Liver (tissue), 3 donors: Measurements from ENCODE around the gene SIK3.

Source experiments
- GABPA ChIP-seq, 2 donors: IDR thresholded peaks in 1 of 2; conservative IDR thresholded peaks in 1 of 2; 2 replicates each; pipeline ENCODE4 v1.6.1; 2016; ENCODE audit warnings: antibody characterized with exemption in 2 of 2, mild to moderate bottlenecking in 1 of 2, moderate library complexity in 1 of 2
- HNF4A ChIP-seq, 2 donors: conservative IDR thresholded peaks; 2 replicates each; pipeline ENCODE4 v1.6.1; 2016; ENCODE audit warnings: antibody characterized with exemption in 2 of 2, mild to moderate bottlenecking in 2 of 2
- HNF4G ChIP-seq: IDR thresholded peaks from 2 replicates; pipeline ENCODE4 v1.6.1; 2016; ENCODE audit warnings: antibody characterized with exemption
- RAD21 ChIP-seq, 2 donors: IDR thresholded peaks; 2 replicates each; pipeline ENCODE4 v1.6.1; 2016; ENCODE audit warnings: antibody characterized with exemption in 2 of 2, mild to moderate bottlenecking in 2 of 2
- REST ChIP-seq: IDR thresholded peaks from 2 replicates; pipeline ENCODE4 v1.6.1; 2016; ENCODE audit warnings: antibody characterized with exemption, mild to moderate bottlenecking
- TAF1 ChIP-seq: conservative IDR thresholded peaks from 2 replicates; pipeline ENCODE4 v1.6.1; 2016; ENCODE audit warnings: antibody characterized with exemption, mild to moderate bottlenecking
- YY1 ChIP-seq: IDR thresholded peaks from 2 replicates; pipeline ENCODE4 v1.6.1; 2016; ENCODE audit warnings: antibody characterized with exemption, mild to moderate bottlenecking
- TF ChIP-seq, protein P1 (sequence below): fragments of 150-350 bp; IDR thresholded peaks from 2 replicates; pipeline ENCODE4 v1.5.1; 2017; ENCODE audit warnings: improper control_type of control experiment, low read depth, low read length; ENCODE audit not compliant: missing input control
- donor health status: healthy.
- donor health status: healthy.

- TF ChIP-seq, protein P1, sequence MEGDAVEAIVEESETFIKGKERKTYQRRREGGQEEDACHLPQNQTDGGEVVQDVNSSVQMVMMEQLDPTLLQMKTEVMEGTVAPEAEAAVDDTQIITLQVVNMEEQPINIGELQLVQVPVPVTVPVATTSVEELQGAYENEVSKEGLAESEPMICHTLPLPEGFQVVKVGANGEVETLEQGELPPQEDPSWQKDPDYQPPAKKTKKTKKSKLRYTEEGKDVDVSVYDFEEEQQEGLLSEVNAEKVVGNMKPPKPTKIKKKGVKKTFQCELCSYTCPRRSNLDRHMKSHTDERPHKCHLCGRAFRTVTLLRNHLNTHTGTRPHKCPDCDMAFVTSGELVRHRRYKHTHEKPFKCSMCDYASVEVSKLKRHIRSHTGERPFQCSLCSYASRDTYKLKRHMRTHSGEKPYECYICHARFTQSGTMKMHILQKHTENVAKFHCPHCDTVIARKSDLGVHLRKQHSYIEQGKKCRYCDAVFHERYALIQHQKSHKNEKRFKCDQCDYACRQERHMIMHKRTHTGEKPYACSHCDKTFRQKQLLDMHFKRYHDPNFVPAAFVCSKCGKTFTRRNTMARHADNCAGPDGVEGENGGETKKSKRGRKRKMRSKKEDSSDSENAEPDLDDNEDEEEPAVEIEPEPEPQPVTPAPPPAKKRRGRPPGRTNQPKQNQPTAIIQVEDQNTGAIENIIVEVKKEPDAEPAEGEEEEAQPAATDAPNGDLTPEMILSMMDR: no peak
- no peak for TF ChIP-seq HNF4A (conservative IDR thresholded peaks at IDR 0.05)
- TF ChIP-seq RAD21 (IDR thresholded peaks at IDR 0.05): no peak
- no peak for TF ChIP-seq REST
- TF ChIP-seq GABPA (IDR thresholded peaks at IDR 0.05 in 1 of 2, conservative IDR thresholded peaks at IDR 0.05 in 1 of 2): no peak
- no peak for TF ChIP-seq YY1
- no peak for TF ChIP-seq HNF4G
- no peak for TF ChIP-seq TAF1
These were observed 37.0 kb downstream of the SIK3 start for GRCh38 chr11:117061256-117061655.
